Urinary bladder (tissue), 2 donors: ENCODE measurements around the gene OR5D18. TPM values are rescaled to one million over a fixed set of nuclear protein-coding genes. Genes with fewer than 3 reads are reported as not detected.

Source experiments
- polyA plus RNA-seq: library from polyadenylated mRNA; stranded (reverse); fragments of 200-250 nt; gene quantifications from one replicate; pipeline ENCODE4 v1.2.3, GENCODE V29; 2013
- small RNA-seq: library from RNA; depleted of rRNA; stranded (forward); fragments of <200 nt; gene quantifications from one replicate; pipeline ENCODE3, GENCODE V24; 2014
- total RNA-seq: library from RNA; depleted of rRNA; stranded (reverse); fragments of >200 nt; gene quantifications from one replicate; pipeline ENCODE4 v1.2.3, GENCODE V29; 2014
- donor health status: healthy.

Gene OR5D18
- total and polyA plus RNA-seq, 2 donors: not detected

Small RNA genes within 50 kb of the gene (small RNA-seq; reads per million reads assigned to genes)
- gene AC036111.3: not detected

Other genes starting within 250 kb of the OR5D18 start
- gene OR4C16, start 247.5 kb upstream of the OR5D18 start, total RNA-seq: not detected
- gene OR4C16, start 247.5 kb upstream of the OR5D18 start, polyA plus RNA-seq: not detected
- gene OR4C11, start 212.0 kb upstream of the OR5D18 start, total RNA-seq: not detected
- gene OR4C11, start 212.0 kb upstream of the OR5D18 start, polyA plus RNA-seq: not detected
- not detected for gene OR4P4, start 184.5 kb upstream of the OR5D18 start, total RNA-seq
- not detected for gene OR4P4, start 184.5 kb upstream of the OR5D18 start, polyA plus RNA-seq
- gene OR4S2, start 171.3 kb upstream of the OR5D18 start, total RNA-seq: not detected
- gene OR4S2, start 171.3 kb upstream of the OR5D18 start, polyA plus RNA-seq: not detected
- not detected for gene OR4C6, start 157.4 kb upstream of the OR5D18 start, total RNA-seq
- not detected for gene OR4C6, start 157.4 kb upstream of the OR5D18 start, polyA plus RNA-seq
- not detected for gene OR5D13, start 46.2 kb upstream of the OR5D18 start, total RNA-seq
- not detected for gene OR5D13, start 46.2 kb upstream of the OR5D18 start, polyA plus RNA-seq
- gene OR5D14, start 24.1 kb upstream of the OR5D18 start, total RNA-seq: not detected
- not detected for gene OR5D14, start 24.1 kb upstream of the OR5D18 start, polyA plus RNA-seq
- gene OR5L1, start 8.3 kb upstream of the OR5D18 start, total RNA-seq: not detected
- not detected for gene OR5L1, start 8.3 kb upstream of the OR5D18 start, polyA plus RNA-seq
- not detected for gene OR5L2, start 7.6 kb downstream of the OR5D18 start, total RNA-seq
- gene OR5L2, start 7.6 kb downstream of the OR5D18 start, polyA plus RNA-seq: not detected
- gene OR5D16, start 19.1 kb downstream of the OR5D18 start, total RNA-seq: not detected
- not detected for gene OR5D16, start 19.1 kb downstream of the OR5D18 start, polyA plus RNA-seq
- gene TRIM51, start 63.7 kb downstream of the OR5D18 start, total RNA-seq: not detected
- gene TRIM51, start 63.7 kb downstream of the OR5D18 start, polyA plus RNA-seq: not detected
- gene OR5W2, start 95.0 kb downstream of the OR5D18 start, total RNA-seq: not detected
- not detected for gene OR5W2, start 95.0 kb downstream of the OR5D18 start, polyA plus RNA-seq
- gene OR5I1, start 116.8 kb downstream of the OR5D18 start, total RNA-seq: not detected
- gene OR5I1, start 116.8 kb downstream of the OR5D18 start, polyA plus RNA-seq: not detected
- gene OR10AG1, start 150.3 kb downstream of the OR5D18 start, total RNA-seq: not detected
- gene OR10AG1, start 150.3 kb downstream of the OR5D18 start, polyA plus RNA-seq: not detected
- gene OR5F1, start 175.0 kb downstream of the OR5D18 start, total RNA-seq: not detected
- not detected for gene OR5F1, start 175.0 kb downstream of the OR5D18 start, polyA plus RNA-seq
- not detected for gene OR5AS1, start 208.0 kb downstream of the OR5D18 start, total RNA-seq
- not detected for gene OR5AS1, start 208.0 kb downstream of the OR5D18 start, polyA plus RNA-seq